ENCODE results near the gene RMRP.

RMRP gene

GRCh38 chr9:35649431-35650340 is 8.1 kb downstream of the RMRP start:
- TF ChIP-seq BACH2 (CRISPR knock-in tag; IDR thresholded peaks at IDR 0.05; ENCODE audit: borderline replicate concordance) (no peak), OSR1 (CRISPR knock-in tag; IDR thresholded peaks at IDR 0.05) (no peak), CREB5 (CRISPR knock-in tag; IDR thresholded peaks at IDR 0.05; ENCODE audit: low read depth) (no peak), CSRNP3 (CRISPR knock-in tag; IDR thresholded peaks at IDR 0.05) (no peak), ZNF70 (CRISPR knock-in tag; IDR thresholded peaks at IDR 0.05) (no peak), ARNTL (CRISPR knock-in tag; IDR thresholded peaks at IDR 0.05; ENCODE audit: borderline replicate concordance, low read depth) (no peak), ZNF8 (CRISPR knock-in tag; IDR thresholded peaks at IDR 0.05) (no peak), ESRRG (CRISPR knock-in tag; IDR thresholded peaks at IDR 0.05) (no peak), POU6F1 (CRISPR knock-in tag; IDR thresholded peaks at IDR 0.05; ENCODE audit: borderline replicate concordance, low read depth) (no peak), TSHZ2 (CRISPR knock-in tag; IDR thresholded peaks at IDR 0.05) (no peak)
- no peak for ATAC-seq

GRCh38 chr9:35646533-35647265 is 11.1 kb downstream of the RMRP start:
- no peak for TF ChIP-seq PATZ1 (CRISPR knock-in tag; IDR thresholded peaks at IDR 0.05; ENCODE audit: borderline replicate concordance)
- TF ChIP-seq TSHZ2 (CRISPR knock-in tag; IDR thresholded peaks at IDR 0.05): no peak
- no peak for TF ChIP-seq POU6F1 (CRISPR knock-in tag; IDR thresholded peaks at IDR 0.05; ENCODE audit: borderline replicate concordance, low read depth)
- TF ChIP-seq TCF4 (CRISPR knock-in tag; IDR thresholded peaks at IDR 0.05; ENCODE audit: borderline replicate concordance): no peak
- no peak for TF ChIP-seq ZNF8 (CRISPR knock-in tag; IDR thresholded peaks at IDR 0.05)
- no peak for TF ChIP-seq RARB (CRISPR knock-in tag; IDR thresholded peaks at IDR 0.05)
- TF ChIP-seq SNAI2 (CRISPR knock-in tag; IDR thresholded peaks at IDR 0.05): no peak
- no peak for TF ChIP-seq ZFP30 (CRISPR knock-in tag; IDR thresholded peaks at IDR 0.05)
- no peak for TF ChIP-seq CREB5 (CRISPR knock-in tag; IDR thresholded peaks at IDR 0.05; ENCODE audit: low read depth)
- TF ChIP-seq ARNTL (CRISPR knock-in tag; IDR thresholded peaks at IDR 0.05; ENCODE audit: borderline replicate concordance, low read depth): no peak
- TF ChIP-seq OSR1 (CRISPR knock-in tag; IDR thresholded peaks at IDR 0.05): no peak
- TF ChIP-seq ISL1 (CRISPR knock-in tag; IDR thresholded peaks at IDR 0.05): no peak
- ATAC-seq: peak; percentile 98
